AG09309 (cell line): ENCODE measurements around the gene RBMS3.
A peak's percentile ranks its signal among the peaks of the same experiment; 100 is the strongest.
"Not testable (repeated sequence)": the region's sequence is repeated elsewhere in the genome, so short reads cannot be mapped to it uniquely, and the experiment has no call there.

ENCODE experiments used
- DNase-seq: peaks from one replicate; pipeline ENCODE4 v3.0.0-alpha.2; 2010; ENCODE audit warnings: low read depth
- H3K4me3 ChIP-seq: 2 replicates; pipeline ENCODE4 v1.5.1; 2011; ENCODE audit warnings: mild to moderate bottlenecking, low read depth, low read length, moderate library complexity; ENCODE audit not compliant: control insufficient read depth
- TF ChIP-seq, protein P1 (sequence below): IDR thresholded peaks from 2 replicates; pipeline ENCODE4 v1.5.1; 2011; ENCODE audit warnings: mild to moderate bottlenecking, low read depth, low read length, inconsistent platforms; ENCODE audit not compliant: insufficient read depth, control insufficient read depth; ENCODE audit errors: missing control alignments

RBMS3 gene

DNA sequence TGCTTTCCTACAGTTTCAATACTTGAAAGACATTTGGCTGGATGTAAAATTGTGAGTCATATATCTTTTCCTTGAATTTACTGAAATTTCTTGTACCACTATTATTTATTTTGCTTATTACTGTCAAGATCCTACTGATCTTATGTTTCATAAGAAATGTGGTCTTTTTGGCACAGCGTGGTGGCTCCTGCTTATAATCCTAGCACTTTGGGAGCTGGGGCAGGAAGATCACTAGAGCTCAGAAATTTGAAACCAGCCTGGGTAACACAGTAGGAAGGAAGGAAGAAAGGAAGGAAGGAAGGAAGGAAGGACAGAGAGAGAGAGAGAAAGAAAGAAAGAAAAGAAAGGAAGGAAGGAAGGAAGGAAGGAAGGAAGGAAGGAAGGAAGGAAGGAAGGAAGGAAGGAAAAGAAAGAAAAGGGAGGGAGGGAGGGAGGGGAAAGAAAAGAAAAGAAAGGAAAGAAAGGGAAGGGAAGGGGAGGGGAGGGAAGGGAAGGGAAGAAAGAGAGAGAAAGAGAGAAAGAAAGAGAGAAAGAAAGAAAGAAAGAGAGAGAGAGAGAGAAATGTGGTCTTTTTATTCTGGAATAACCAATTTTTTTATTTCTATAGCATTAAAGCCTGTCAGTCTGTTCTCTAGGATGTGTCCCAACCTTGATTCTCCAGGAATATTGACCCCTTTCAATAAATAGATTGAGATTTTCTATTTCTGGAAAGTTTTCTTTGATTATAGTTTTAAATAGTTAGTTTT is 753.5 kb downstream of the RBMS3 start:
- no peak for DNase-seq
- TF ChIP-seq, protein P1, sequence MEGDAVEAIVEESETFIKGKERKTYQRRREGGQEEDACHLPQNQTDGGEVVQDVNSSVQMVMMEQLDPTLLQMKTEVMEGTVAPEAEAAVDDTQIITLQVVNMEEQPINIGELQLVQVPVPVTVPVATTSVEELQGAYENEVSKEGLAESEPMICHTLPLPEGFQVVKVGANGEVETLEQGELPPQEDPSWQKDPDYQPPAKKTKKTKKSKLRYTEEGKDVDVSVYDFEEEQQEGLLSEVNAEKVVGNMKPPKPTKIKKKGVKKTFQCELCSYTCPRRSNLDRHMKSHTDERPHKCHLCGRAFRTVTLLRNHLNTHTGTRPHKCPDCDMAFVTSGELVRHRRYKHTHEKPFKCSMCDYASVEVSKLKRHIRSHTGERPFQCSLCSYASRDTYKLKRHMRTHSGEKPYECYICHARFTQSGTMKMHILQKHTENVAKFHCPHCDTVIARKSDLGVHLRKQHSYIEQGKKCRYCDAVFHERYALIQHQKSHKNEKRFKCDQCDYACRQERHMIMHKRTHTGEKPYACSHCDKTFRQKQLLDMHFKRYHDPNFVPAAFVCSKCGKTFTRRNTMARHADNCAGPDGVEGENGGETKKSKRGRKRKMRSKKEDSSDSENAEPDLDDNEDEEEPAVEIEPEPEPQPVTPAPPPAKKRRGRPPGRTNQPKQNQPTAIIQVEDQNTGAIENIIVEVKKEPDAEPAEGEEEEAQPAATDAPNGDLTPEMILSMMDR: no peak
- H3K4me3 ChIP-seq: no peak overlapping the region

DNA sequence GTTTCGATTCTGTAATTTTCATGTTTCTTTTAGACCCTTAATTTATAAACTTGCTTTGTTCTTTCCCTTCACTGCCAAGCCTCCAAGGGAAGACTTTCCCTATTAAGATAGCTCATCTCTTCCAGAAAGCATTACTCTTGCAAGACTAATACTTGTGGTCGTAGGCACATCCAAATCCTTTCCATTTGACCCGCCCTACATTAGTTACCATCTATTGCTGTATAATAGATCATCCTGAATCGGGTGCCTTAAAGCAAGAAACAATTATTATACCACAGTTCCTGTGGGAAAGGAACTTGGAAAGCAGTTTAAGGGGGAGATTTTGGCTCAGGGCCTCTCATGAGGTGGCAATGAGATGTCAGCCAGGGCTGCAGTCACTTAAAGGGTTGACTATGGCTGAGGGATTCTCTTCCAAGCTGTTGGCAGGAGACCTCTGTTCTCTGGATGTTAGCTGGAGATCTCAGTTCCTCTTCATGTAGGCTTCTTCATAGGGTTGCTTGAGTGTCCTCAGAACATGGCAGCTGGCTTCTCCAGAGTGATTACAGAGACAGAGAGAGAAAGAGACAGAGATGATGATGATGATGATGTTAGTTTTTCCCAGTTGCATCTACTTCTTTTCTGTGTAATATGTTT is 755.2 kb downstream of the RBMS3 start:
- TF ChIP-seq, protein P1: no peak
- no peak for DNase-seq
- no peak overlapping the region for H3K4me3 ChIP-seq

DNA sequence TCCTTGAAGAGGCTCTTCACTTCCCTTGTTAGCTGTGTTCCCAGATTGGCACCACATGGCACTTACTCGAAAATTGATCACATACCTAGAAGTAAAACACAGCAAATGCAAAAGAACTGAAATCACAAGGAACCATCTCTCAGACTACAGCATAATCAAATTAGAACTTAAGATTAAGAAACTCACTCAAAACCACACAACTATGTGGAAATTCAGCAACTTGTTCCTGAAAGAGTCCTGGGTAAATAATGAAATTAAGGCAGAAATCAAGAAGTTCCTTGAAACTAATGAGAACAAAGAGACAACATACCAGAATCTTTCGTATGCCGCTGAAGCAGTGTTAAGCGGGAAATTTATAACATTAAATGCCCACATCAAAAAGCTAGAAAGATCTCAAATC is 759.3 kb downstream of the RBMS3 start:
- H3K4me3 ChIP-seq: no peak overlapping the region
- TF ChIP-seq, protein P1: no peak
- no peak for DNase-seq

DNA sequence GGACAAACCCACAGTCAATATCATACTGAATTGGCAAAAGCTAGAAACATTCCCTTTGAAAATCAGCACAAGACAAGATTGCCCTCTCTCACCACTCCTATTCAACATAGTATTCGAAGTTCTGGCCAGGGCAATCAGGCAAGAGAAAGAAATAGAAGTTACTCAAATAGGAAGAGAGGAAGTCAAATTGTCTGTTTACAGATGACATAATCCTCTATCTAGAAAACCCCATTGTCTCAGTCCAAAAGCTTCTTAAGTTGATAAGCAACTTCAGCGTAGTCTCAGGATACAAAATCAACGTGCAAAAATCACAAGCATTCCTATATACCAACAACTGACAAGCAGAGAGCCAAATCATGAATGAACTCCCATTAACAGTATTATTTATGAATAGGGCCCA is 760.6 kb downstream of the RBMS3 start:
- DNase-seq: not testable (repeated sequence)

DNA sequence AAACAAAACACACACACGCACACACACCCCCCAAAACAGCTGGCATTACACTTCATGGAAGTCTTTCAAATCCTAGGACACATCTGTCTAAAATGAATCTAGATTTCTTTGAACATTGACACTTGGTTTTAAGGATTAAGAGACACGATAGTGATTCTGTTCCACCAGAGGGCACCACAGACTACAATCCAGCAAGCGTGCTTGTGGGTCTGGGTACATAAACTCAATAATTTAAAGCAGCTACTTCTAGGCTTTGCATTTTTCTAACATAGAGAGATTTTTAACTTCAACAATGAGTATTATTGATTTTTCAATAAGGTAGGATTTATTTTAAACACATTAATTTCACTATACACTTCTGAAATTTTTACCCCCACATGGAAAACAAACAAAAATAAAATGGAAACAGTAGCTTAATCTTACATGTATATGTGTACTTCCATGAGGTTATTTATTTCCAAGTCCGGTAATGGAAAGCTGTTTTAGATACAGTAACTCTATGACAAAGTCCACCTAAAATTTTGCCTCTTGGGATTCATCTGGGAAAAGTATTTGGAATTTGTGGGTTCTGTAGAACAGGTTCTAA is 761.5 kb downstream of the RBMS3 start:
- no peak overlapping the region for H3K4me3 ChIP-seq
- peak; percentile 38 for DNase-seq
- TF ChIP-seq, protein P1: peak; percentile 73

More for the DNA sequence above, 760.6 kb downstream of the RBMS3 start:
- not testable (repeated sequence) for H3K4me3 ChIP-seq

DNA sequence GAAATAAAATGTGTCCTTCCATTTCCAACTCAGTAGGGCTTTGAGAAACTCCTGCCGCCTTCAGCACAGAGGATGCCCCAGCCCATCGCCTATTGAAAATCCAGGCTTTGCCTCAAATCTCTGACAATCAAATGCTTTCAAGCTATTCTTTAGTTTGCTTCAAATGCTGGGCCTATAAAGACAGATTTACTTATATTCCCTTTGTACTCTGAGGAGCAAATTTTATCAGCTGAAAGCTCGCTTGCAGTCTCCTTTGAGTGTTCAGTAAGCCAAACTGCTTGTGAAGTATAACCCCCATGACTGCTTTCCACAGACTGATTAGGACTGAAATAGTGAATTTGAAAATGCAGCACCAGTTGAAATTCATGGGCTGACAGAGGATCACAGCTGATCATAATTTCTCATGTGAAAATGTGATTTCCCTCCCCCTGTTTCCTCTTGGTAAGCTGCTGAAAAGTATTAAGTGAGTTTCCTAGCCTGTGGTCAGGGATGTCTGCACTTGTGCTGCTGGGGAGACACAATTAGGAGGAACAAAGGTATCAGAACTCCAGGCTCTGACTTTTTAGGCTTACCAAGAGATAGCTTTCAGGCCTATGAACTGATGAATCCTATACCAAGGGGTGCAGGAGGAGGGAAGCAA is 762.2 kb downstream of the RBMS3 start:
- DNase-seq: no peak
- H3K4me3 ChIP-seq: no peak overlapping the region
- TF ChIP-seq, protein P1: no peak

DNA sequence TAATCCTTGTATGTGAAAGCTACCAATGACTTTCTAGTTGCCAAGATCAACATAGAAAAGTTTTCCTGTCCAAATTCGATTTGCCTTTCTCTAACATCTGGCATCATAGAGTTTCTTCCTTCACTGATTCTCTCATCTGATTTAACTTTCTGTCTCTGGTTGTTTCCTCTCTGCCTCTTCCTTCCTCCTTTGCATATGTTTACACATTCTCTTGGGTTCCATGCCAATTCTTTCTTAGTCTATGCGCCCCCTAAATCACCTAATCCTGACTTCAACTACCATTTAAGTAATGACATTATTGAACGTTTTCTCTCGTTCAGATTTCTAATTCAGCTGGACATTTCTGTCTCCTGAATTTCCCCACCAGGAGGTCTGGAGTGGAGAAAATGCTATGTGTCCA is 763.6 kb downstream of the RBMS3 start:
- no peak overlapping the region for H3K4me3 ChIP-seq
- DNase-seq: no peak
- TF ChIP-seq, protein P1: no peak
